GM03348 (cell line): ENCODE results near the gene FNDC1.

Experiments
- DNase-seq: peaks from one replicate; pipeline ENCODE4 v3.0.0; 2012; ENCODE audit warnings: low spot score

Gene FNDC1

GRCh38 chr6:159212525-159213280, 43.5 kb downstream of the FNDC1 start:
- no peak for DNase-seq

GRCh38 chr6:159213405-159213804, 44.2 kb downstream of the FNDC1 start:
- DNase-seq: peak; percentile 25

- no peak for DNase-seq
Measured at GRCh38 chr6:159214281-159214680, 45.1 kb downstream of the FNDC1 start.

GRCh38 chr6:159217595-159218275, 48.5 kb downstream of the FNDC1 start:
- DNase-seq: peak; percentile 76

GRCh38 chr6:159220093-159220492, 50.9 kb downstream of the FNDC1 start:
- DNase-seq: no peak

- DNase-seq: no peak
Measured at GRCh38 chr6:159221486-159222170, 52.4 kb downstream of the FNDC1 start.

- DNase-seq: no peak
Measured at GRCh38 chr6:159224452-159224851, 55.3 kb downstream of the FNDC1 start.

GRCh38 chr6:159229651-159230051, 60.5 kb downstream of the FNDC1 start:
- peak; percentile 38 for DNase-seq

- DNase-seq: no peak
Measured at GRCh38 chr6:159232106-159232645, 63.0 kb downstream of the FNDC1 start.

- no peak for DNase-seq
Measured at GRCh38 chr6:159232751-159233150, 63.6 kb downstream of the FNDC1 start.

GRCh38 chr6:159233365-159234101, 64.3 kb downstream of the FNDC1 start:
- DNase-seq: no peak

- DNase-seq: no peak
Measured at GRCh38 chr6:159234102-159234553, 64.9 kb downstream of the FNDC1 start.

- DNase-seq: no peak
Measured at GRCh38 chr6:159238920-159239558, 69.8 kb downstream of the FNDC1 start.

- DNase-seq: peak; percentile 73
Measured at GRCh38 chr6:159249128-159249527, 79.9 kb downstream of the FNDC1 start.

- DNase-seq: peak; percentile 55
Measured at GRCh38 chr6:159249752-159250151, 80.6 kb downstream of the FNDC1 start.

- no peak for DNase-seq
Measured at GRCh38 chr6:159250633-159251032, 81.4 kb downstream of the FNDC1 start.

- DNase-seq: peak; percentile 56
Measured at GRCh38 chr6:159252955-159253508, 83.8 kb downstream of the FNDC1 start.

GRCh38 chr6:159254186-159254585, 85.0 kb downstream of the FNDC1 start:
- DNase-seq: peak; percentile 49

- no peak for DNase-seq
Measured at GRCh38 chr6:159255434-159255951, 86.3 kb downstream of the FNDC1 start.

GRCh38 chr6:159256128-159256527, 86.9 kb downstream of the FNDC1 start:
- DNase-seq: no peak

- peak; percentile 65 for DNase-seq
Measured at GRCh38 chr6:159257846-159258245, 88.6 kb downstream of the FNDC1 start.
